ENCODE measurements around the gene PROB1.

DNA sequence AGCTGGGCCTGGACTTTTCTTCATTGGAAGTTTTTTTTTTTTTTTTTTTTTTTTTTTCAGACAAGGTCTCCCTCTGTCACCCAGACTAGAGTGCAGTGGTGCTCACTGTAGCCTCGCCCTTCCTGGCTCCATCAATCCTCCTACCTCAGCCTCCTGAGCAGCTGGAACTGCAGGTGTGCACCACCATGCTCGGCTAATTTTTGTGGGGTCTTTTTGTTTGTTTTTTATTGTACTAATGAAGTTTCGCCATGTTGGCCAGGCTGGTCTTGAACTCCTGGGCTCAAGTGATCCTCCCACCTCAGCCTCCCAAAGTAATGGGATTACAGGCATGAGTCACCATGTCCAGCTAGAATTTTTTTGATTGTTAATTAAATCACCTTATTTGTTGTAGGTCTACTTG lies 40.8 kb upstream of the PROB1 start:
- TF ChIP-seq, protein P1, sequence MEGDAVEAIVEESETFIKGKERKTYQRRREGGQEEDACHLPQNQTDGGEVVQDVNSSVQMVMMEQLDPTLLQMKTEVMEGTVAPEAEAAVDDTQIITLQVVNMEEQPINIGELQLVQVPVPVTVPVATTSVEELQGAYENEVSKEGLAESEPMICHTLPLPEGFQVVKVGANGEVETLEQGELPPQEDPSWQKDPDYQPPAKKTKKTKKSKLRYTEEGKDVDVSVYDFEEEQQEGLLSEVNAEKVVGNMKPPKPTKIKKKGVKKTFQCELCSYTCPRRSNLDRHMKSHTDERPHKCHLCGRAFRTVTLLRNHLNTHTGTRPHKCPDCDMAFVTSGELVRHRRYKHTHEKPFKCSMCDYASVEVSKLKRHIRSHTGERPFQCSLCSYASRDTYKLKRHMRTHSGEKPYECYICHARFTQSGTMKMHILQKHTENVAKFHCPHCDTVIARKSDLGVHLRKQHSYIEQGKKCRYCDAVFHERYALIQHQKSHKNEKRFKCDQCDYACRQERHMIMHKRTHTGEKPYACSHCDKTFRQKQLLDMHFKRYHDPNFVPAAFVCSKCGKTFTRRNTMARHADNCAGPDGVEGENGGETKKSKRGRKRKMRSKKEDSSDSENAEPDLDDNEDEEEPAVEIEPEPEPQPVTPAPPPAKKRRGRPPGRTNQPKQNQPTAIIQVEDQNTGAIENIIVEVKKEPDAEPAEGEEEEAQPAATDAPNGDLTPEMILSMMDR (IDR thresholded peaks at IDR 0.05): no peak
- no peak for TF ChIP-seq POLR2A (IDR thresholded peaks at IDR 0.05)
- TF ChIP-seq POLR2AphosphoS5 (IDR thresholded peaks at IDR 0.05): no peak

All from transverse colon (tissue), 4 donors.